Cardiac fibroblast (primary cell): ENCODE results near the gene GAST.

ENCODE experiments used
- DNase-seq, 2 donors: peaks; one replicate each; pipeline versions ENCODE4 v3.0.0 to v3.0.0-alpha.2; 2010; ENCODE audit warnings: low read depth in 2 of 2
- H3K4me3 ChIP-seq, 2 donors: replicated peaks in 1 of 2; 1 replicate in 1 of 2; 2 replicates in 1 of 2; pipeline ENCODE4 v1.5.1; 2011; ENCODE audit warnings: low read depth in 2 of 2, low read length in 2 of 2, mild to moderate bottlenecking in 2 of 2, moderate library complexity in 1 of 2
- CTCF ChIP-seq: IDR thresholded peaks from one replicate; pipeline ENCODE4 v1.5.1; 2011; ENCODE audit warnings: low read depth, mild to moderate bottlenecking, low read length, inconsistent platforms

Gene GAST

GRCh38 chr17:41735744-41736143 lies 23.6 kb downstream of the GAST start:
- TF ChIP-seq CTCF: no peak
- DNase-seq: no peak
- no peak overlapping the region for H3K4me3 ChIP-seq

GRCh38 chr17:41736983-41737679 lies 25.0 kb downstream of the GAST start:
- no peak for DNase-seq

GRCh38 chr17:41737680-41738023 lies 25.5 kb downstream of the GAST start:
- no peak for DNase-seq
- TF ChIP-seq CTCF: no peak

More at GRCh38 chr17:41736983-41737679, 25.0 kb downstream of the GAST start:
- H3K4me3 ChIP-seq: no peak overlapping the region
- TF ChIP-seq CTCF: no peak

GRCh38 chr17:41738077-41738800 lies 26.1 kb downstream of the GAST start:
- H3K4me3 ChIP-seq: no peak overlapping the region
- TF ChIP-seq CTCF: peak; percentile 95
- peak; percentile 81 to 82 for DNase-seq

More at GRCh38 chr17:41737680-41738023, 25.5 kb downstream of the GAST start:
- no peak overlapping the region for H3K4me3 ChIP-seq

- H3K4me3 ChIP-seq: no peak overlapping the region
- DNase-seq: no peak
- TF ChIP-seq CTCF: no peak
These were observed 26.6 kb downstream of the GAST start for GRCh38 chr17:41738801-41739112.

GRCh38 chr17:41739661-41740352 lies 27.7 kb downstream of the GAST start:
- H3K4me3 ChIP-seq: no peak overlapping the region
- no peak for TF ChIP-seq CTCF
- DNase-seq: peak in 1 of 2 donors; percentile 59
